Measurements from ENCODE around the gene MRPL54. TPM values are rescaled to one million over a fixed set of nuclear protein-coding genes. Genes with fewer than 3 reads are reported as not detected.

MRPL54 gene
- total RNA-seq, 1 donor from 2014 or later, result 53.2 TPM

- no peak overlapping the region for H3K27ac Mint-ChIP-seq (ENCODE audit: unreplicated experiment)
- H3K9me3 Mint-ChIP-seq (ENCODE audit: unreplicated experiment), result no peaks in the 10 kb centered on the region
- H3K4me1 Mint-ChIP-seq (ENCODE audit: unreplicated experiment), result no peaks in the 10 kb centered on the region
- TF ChIP-seq, protein P1, sequence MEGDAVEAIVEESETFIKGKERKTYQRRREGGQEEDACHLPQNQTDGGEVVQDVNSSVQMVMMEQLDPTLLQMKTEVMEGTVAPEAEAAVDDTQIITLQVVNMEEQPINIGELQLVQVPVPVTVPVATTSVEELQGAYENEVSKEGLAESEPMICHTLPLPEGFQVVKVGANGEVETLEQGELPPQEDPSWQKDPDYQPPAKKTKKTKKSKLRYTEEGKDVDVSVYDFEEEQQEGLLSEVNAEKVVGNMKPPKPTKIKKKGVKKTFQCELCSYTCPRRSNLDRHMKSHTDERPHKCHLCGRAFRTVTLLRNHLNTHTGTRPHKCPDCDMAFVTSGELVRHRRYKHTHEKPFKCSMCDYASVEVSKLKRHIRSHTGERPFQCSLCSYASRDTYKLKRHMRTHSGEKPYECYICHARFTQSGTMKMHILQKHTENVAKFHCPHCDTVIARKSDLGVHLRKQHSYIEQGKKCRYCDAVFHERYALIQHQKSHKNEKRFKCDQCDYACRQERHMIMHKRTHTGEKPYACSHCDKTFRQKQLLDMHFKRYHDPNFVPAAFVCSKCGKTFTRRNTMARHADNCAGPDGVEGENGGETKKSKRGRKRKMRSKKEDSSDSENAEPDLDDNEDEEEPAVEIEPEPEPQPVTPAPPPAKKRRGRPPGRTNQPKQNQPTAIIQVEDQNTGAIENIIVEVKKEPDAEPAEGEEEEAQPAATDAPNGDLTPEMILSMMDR (IDR thresholded peaks at IDR 0.05), result no peak
- no peak overlapping the region for H3K4me3 Mint-ChIP-seq (ENCODE audit: unreplicated experiment)
- no peak for DNase-seq (ENCODE audit: extremely low spot score, unreplicated experiment)
- peaks cover 4% of the 10 kb centered on the region for H3K27me3 Mint-ChIP-seq (ENCODE audit: unreplicated experiment)
- no peaks in the 10 kb centered on the region for H3K36me3 Mint-ChIP-seq (ENCODE audit: unreplicated experiment)
These were observed 46.1 kb downstream of the MRPL54 start for GRCh38 chr19:3808420-3809143.

- DNase-seq (ENCODE audit: extremely low spot score, unreplicated experiment), result no peak
- no peak overlapping the region for H3K27ac Mint-ChIP-seq (ENCODE audit: unreplicated experiment)
These were observed 47.6 kb downstream of the MRPL54 start for GRCh38 chr19:3809881-3810707.

GRCh38 chr19:3810708-3811355 is 48.4 kb downstream of the MRPL54 start:
- H3K27ac Mint-ChIP-seq (ENCODE audit: unreplicated experiment), result no peak overlapping the region
- no peaks in the 10 kb centered on the region for H3K36me3 Mint-ChIP-seq (ENCODE audit: unreplicated experiment)
- no peaks in the 10 kb centered on the region for H3K4me1 Mint-ChIP-seq (ENCODE audit: unreplicated experiment)
- DNase-seq (ENCODE audit: extremely low spot score, unreplicated experiment), result no peak
- no peak overlapping the region for H3K4me3 Mint-ChIP-seq (ENCODE audit: unreplicated experiment)
- TF ChIP-seq, protein P1 (IDR thresholded peaks at IDR 0.05), result no peak
- peaks cover 2% of the 10 kb centered on the region for H3K27me3 Mint-ChIP-seq (ENCODE audit: unreplicated experiment)
- no peaks in the 10 kb centered on the region for H3K9me3 Mint-ChIP-seq (ENCODE audit: unreplicated experiment)

More at GRCh38 chr19:3809881-3810707, 47.6 kb downstream of the MRPL54 start:
- peaks cover 2% of the 10 kb centered on the region for H3K27me3 Mint-ChIP-seq (ENCODE audit: unreplicated experiment)
- H3K9me3 Mint-ChIP-seq (ENCODE audit: unreplicated experiment), result no peaks in the 10 kb centered on the region
- H3K4me3 Mint-ChIP-seq (ENCODE audit: unreplicated experiment), result no peak overlapping the region
- TF ChIP-seq, protein P1 (IDR thresholded peaks at IDR 0.05), result no peak
- no peaks in the 10 kb centered on the region for H3K4me1 Mint-ChIP-seq (ENCODE audit: unreplicated experiment)
- H3K36me3 Mint-ChIP-seq (ENCODE audit: unreplicated experiment), result no peaks in the 10 kb centered on the region

- Mint-ChIP-seq H3K27ac (ENCODE audit: unreplicated experiment) (no peak overlapping the region), H3K4me3 (ENCODE audit: unreplicated experiment) (no peak overlapping the region), H3K9me3 (ENCODE audit: unreplicated experiment) (no peaks in the 10 kb centered on the region), H3K4me1 (ENCODE audit: unreplicated experiment) (no peaks in the 10 kb centered on the region), H3K27me3 (ENCODE audit: unreplicated experiment) (peaks cover 2% of the 10 kb centered on the region), H3K36me3 (ENCODE audit: unreplicated experiment) (no peaks in the 10 kb centered on the region)
- DNase-seq (ENCODE audit: extremely low spot score, unreplicated experiment), result no peak
- TF ChIP-seq, protein P1 (IDR thresholded peaks at IDR 0.05), result no peak
These were observed 51.3 kb downstream of the MRPL54 start for GRCh38 chr19:3813473-3814392.
